K562 (cell line): ENCODE measurements around the gene USP20. TPM values are rescaled to one million over a fixed set of nuclear protein-coding genes. Genes with fewer than 3 reads are reported as not detected.

ENCODE experiments used
- CHAMP1 ChIP-seq: fragments of 450-650 bp; IDR thresholded peaks from 2 replicates; pipeline ENCODE4 v1.6.1; 2016; ENCODE audit warnings: mild to moderate bottlenecking
- CHD1 ChIP-seq: fragments of 200-600 bp; sonication (generic); IDR thresholded peaks from one replicate; pipeline ENCODE4 v1.6.1; 2012; ENCODE audit warnings: mild to moderate bottlenecking, moderate library complexity, low read length, inconsistent platforms
- FOXJ2 ChIP-seq: fragments of 200-800 bp; sonication (Bioruptor generic); IDR thresholded peaks from 2 replicates; pipeline ENCODE4 v1.6.1; 2016; ENCODE audit warnings: missing genetic modification characterization, missing compliant biosample characterization
- HNRNPUL1 ChIP-seq: fragments of 200-400 bp; formaldehyde crosslinking; IDR thresholded peaks from 2 replicates; pipeline ENCODE4 v1.6.1; 2017; ENCODE audit warnings: low read length
- IFI16 ChIP-seq: fragments of 250-450 bp; sonication (Bioruptor Pico); IDR thresholded peaks from 2 replicates; pipeline ENCODE4 v2.1.2; 2022; ENCODE audit warnings: mild to moderate bottlenecking, inconsistent platforms
- KAT2B ChIP-seq: IDR thresholded peaks from one replicate; pipeline ENCODE4 v1.6.1; 2012; ENCODE audit warnings: low read depth, mild to moderate bottlenecking, control low read depth, inconsistent platforms, low read length, moderate library complexity
- KDM1A ChIP-seq, 2 experiments: fragments of 450-650 bp; IDR thresholded peaks; 2 replicates each; pipeline ENCODE4 v1.6.1; 2016; ENCODE audit warnings: mild to moderate bottlenecking in 2 of 2
- MTA2 ChIP-seq: fragments of 450-650 bp; IDR thresholded peaks from 2 replicates; pipeline ENCODE4 v1.6.1; 2016; ENCODE audit warnings: low read depth
- NR2C2 ChIP-seq, 2 experiments: fragments of 200-800 bp in 1 of 2; sonication (Bioruptor generic) in 1 of 2; sonication (generic) in 1 of 2; formaldehyde crosslinking in 1 of 2; IDR thresholded peaks; 2 replicates each; pipeline versions ENCODE4 v1.6.1 to v1.8.0; 2016 to 2022; ENCODE audit warnings: mild to moderate bottlenecking in 1 of 2, missing compliant biosample characterization in 1 of 2, missing genetic modification characterization in 1 of 2, missing genetic modification reagents in 1 of 2
- PTRF ChIP-seq: fragments of 450-650 bp; IDR thresholded peaks from 2 replicates; pipeline ENCODE4 v1.6.1; 2016; ENCODE audit warnings: mild to moderate bottlenecking, missing genetic modification characterization, missing compliant biosample characterization
- RAD51 ChIP-seq: fragments of 450-650 bp; IDR thresholded peaks from 2 replicates; pipeline ENCODE4 v1.7.1; 2016; ENCODE audit warnings: low read depth, mild to moderate bottlenecking, borderline replicate concordance
- SMC3 ChIP-seq: conservative IDR thresholded peaks from 2 replicates; pipeline ENCODE4 v1.6.1; 2011; ENCODE audit warnings: low read depth, low read length, improper control_type of control experiment; ENCODE audit not compliant: insufficient read depth
- ZBTB34 ChIP-seq: fragments of 250-450 bp; sonication (Bioruptor Pico); IDR thresholded peaks from 2 replicates; pipeline ENCODE4 v1.8.0; 2021; ENCODE audit warnings: mild to moderate bottlenecking, moderate library complexity
- ZC3H4 ChIP-seq: sonication (generic); formaldehyde crosslinking; IDR thresholded peaks from 2 replicates; pipeline ENCODE4 v1.9.0; 2021; ENCODE audit warnings: missing genetic modification reagents, borderline replicate concordance
- ZFP36 ChIP-seq: fragments of 150-350 bp; IDR thresholded peaks from 2 replicates; pipeline ENCODE4 v1.6.1; 2018; ENCODE audit warnings: low read length, low read depth; ENCODE audit not compliant: partially characterized antibody
- ZNF121 ChIP-seq: sonication (generic); formaldehyde crosslinking; conservative IDR thresholded peaks from 2 replicates; pipeline ENCODE4 v1.8.0; 2022; ENCODE audit warnings: missing genetic modification reagents
- ZNF134 ChIP-seq: fragments of 250-450 bp; sonication (Bioruptor Pico); conservative IDR thresholded peaks from 2 replicates; pipeline ENCODE4 v1.4.0; 2020
- ZNF239 ChIP-seq: fragments of 250-450 bp; sonication (Bioruptor Pico); IDR thresholded peaks from 2 replicates; pipeline ENCODE4 v1.4.0; 2020; ENCODE audit warnings: mild to moderate bottlenecking
- ZNF24 ChIP-seq: fragments of 450-650 bp; IDR thresholded peaks from 2 replicates; pipeline ENCODE4 v1.6.1; 2016
- ZNF766 ChIP-seq: fragments of 200-800 bp; sonication (Bioruptor generic); conservative IDR thresholded peaks from 2 replicates; pipeline ENCODE4 v1.6.1; 2016; ENCODE audit warnings: missing genetic modification characterization, missing compliant biosample characterization
- polyA plus RNA-seq, 8 experiments: library from polyadenylated mRNA; depleted of rRNA in 4 of 8; stranded (reverse) in 5 of 8; unstranded in 3 of 8; fragments of >200 nt; fragmentation: Nextera tagmentation in 2 of 8; fragmentation: Illumina TruSeq in 1 of 8; extraction: Ambion mirVana in 2 of 8; extraction: Trizol in 1 of 8; gene quantifications; 2 replicates each; pipeline versions ENCODE4 v1.2.1 to v1.2.3, GENCODE V29; 2011 to 2014; ENCODE audit warnings: inconsistent platforms in 1 of 8, missing spikeins in 1 of 8
- total RNA-seq, 7 experiments: library from RNA; depleted of rRNA in 6 of 7; stranded (reverse); fragments of >200 nt in 6 of 7; fragmentation: Illumina TruSeq in 2 of 7; extraction: Trizol in 2 of 7; gene quantifications; 2 replicates each; pipeline versions ENCODE4 v1.2.1 to v1.2.3, GENCODE V29; 2011 to 2021; ENCODE audit warnings: low replicate concordance in 1 of 7
- TF ChIP-seq, protein P1 (sequence below), 3 experiments: IDR thresholded peaks in 2 of 3; conservative IDR thresholded peaks in 1 of 3; 2 replicates each; pipeline ENCODE4 v1.5.1; 2011 to 2012; ENCODE audit warnings: low read length in 3 of 3, mild to moderate bottlenecking in 3 of 3, control low read depth in 2 of 3, improper control_type of control experiment in 1 of 3, inconsistent platforms in 1 of 3, low read depth in 1 of 3, mixed read lengths in 1 of 3, moderate library complexity in 1 of 3; ENCODE audit not compliant: insufficient read depth in 2 of 3
- TF ChIP-seq, protein P2 (sequence below): fragments of 250-450 bp; sonication (Bioruptor Pico); IDR thresholded peaks from 2 replicates; pipeline ENCODE4 v1.4.0; 2020

The USP20 gene
- total and polyA plus RNA-seq, 9 of the 15 experiments (the other 6 are each of a cell fraction or from before 2014, with no cell fraction given), result 1.9 to 136 (median 49.1) TPM

- TF ChIP-seq CHAMP1 (no peak), SMC3 (peak; percentile 96), KDM1A (IDR thresholded peaks at IDR 0.05) (no peak), PTRF (no peak), NR2C2 (CRISPR knock-in tag; IDR thresholded peaks at IDR 0.05) (no peak), NR2C2 (tag; IDR thresholded peaks at IDR 0.05) (no peak), HNRNPUL1 (no peak), ZNF134 (no peak), ZNF24 (no peak), ZNF766 (CRISPR knock-in tag) (no peak), IFI16 (CRISPR knock-in tag) (no peak), CHD1 (no peak), ZBTB34 (no peak), ZNF121 (CRISPR knock-in tag) (no peak), KAT2B (no peak), ZNF239 (CRISPR knock-in tag) (no peak; the same call in 1 of the 2 replicates), FOXJ2 (tag) (no peak), ZFP36 (peak; percentile 19), ZC3H4 (CRISPR knock-in tag) (no peak), MTA2 (no peak), RAD51 (no peak)
- TF ChIP-seq, protein P1, sequence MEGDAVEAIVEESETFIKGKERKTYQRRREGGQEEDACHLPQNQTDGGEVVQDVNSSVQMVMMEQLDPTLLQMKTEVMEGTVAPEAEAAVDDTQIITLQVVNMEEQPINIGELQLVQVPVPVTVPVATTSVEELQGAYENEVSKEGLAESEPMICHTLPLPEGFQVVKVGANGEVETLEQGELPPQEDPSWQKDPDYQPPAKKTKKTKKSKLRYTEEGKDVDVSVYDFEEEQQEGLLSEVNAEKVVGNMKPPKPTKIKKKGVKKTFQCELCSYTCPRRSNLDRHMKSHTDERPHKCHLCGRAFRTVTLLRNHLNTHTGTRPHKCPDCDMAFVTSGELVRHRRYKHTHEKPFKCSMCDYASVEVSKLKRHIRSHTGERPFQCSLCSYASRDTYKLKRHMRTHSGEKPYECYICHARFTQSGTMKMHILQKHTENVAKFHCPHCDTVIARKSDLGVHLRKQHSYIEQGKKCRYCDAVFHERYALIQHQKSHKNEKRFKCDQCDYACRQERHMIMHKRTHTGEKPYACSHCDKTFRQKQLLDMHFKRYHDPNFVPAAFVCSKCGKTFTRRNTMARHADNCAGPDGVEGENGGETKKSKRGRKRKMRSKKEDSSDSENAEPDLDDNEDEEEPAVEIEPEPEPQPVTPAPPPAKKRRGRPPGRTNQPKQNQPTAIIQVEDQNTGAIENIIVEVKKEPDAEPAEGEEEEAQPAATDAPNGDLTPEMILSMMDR (IDR thresholded peaks at IDR 0.05 in 2 of 3, conservative IDR thresholded peaks at IDR 0.05 in 1 of 3; ENCODE audit: insufficient read depth in 2 of 3, low read depth in 1 of 3, low read length in 3 of 3), result peak; percentile 99 to 100 (median 100)
- TF ChIP-seq, protein P2, sequence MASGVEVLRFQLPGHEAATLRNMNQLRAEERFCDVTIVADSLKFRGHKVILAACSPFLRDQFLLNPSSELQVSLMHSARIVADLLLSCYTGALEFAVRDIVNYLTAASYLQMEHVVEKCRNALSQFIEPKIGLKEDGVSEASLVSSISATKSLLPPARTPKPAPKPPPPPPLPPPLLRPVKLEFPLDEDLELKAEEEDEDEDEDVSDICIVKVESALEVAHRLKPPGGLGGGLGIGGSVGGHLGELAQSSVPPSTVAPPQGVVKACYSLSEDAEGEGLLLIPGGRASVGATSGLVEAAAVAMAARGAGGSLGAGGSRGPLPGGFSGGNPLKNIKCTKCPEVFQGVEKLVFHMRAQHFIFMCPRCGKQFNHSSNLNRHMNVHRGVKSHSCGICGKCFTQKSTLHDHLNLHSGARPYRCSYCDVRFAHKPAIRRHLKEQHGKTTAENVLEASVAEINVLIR (CRISPR knock-in tag), result no peak
Measured at GRCh38 chr9:129885670-129886106, 50.4 kb downstream of the USP20 start (continued).
